ENCODE measurements around the gene BCL11A.

- TF ChIP-seq, protein P1, sequence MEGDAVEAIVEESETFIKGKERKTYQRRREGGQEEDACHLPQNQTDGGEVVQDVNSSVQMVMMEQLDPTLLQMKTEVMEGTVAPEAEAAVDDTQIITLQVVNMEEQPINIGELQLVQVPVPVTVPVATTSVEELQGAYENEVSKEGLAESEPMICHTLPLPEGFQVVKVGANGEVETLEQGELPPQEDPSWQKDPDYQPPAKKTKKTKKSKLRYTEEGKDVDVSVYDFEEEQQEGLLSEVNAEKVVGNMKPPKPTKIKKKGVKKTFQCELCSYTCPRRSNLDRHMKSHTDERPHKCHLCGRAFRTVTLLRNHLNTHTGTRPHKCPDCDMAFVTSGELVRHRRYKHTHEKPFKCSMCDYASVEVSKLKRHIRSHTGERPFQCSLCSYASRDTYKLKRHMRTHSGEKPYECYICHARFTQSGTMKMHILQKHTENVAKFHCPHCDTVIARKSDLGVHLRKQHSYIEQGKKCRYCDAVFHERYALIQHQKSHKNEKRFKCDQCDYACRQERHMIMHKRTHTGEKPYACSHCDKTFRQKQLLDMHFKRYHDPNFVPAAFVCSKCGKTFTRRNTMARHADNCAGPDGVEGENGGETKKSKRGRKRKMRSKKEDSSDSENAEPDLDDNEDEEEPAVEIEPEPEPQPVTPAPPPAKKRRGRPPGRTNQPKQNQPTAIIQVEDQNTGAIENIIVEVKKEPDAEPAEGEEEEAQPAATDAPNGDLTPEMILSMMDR (IDR thresholded peaks at IDR 0.05): no peak
- TF ChIP-seq POLR2A (IDR thresholded peaks at IDR 0.05): no peak
These were observed 46.1 kb downstream of the BCL11A start for GRCh38 chr2:60507211-60507965.
